Measurements from ENCODE around the gene IQCH. TPM values are rescaled to one million over a fixed set of nuclear protein-coding genes. Genes with fewer than 3 reads are reported as not detected.

IQCH gene
- total RNA-seq, 1 donor from 2014 or later, result 2.0 TPM

- peaks cover 13% of the 10 kb centered on the region for H3K4me1 Mint-ChIP-seq (ENCODE audit: unreplicated experiment)
- no peak overlapping the region for H3K4me3 Mint-ChIP-seq
- no peaks in the 10 kb centered on the region for H3K9me3 Mint-ChIP-seq
- no peak for TF ChIP-seq CTCF (conservative IDR thresholded peaks at IDR 0.05)
- no peak overlapping the region for H3K27ac Mint-ChIP-seq
- H3K27me3 Mint-ChIP-seq, result peaks cover 2% of the 10 kb centered on the region
- no peak for DNase-seq (ENCODE audit: extremely low spot score, unreplicated experiment)
- no peaks in the 10 kb centered on the region for H3K36me3 Mint-ChIP-seq
Measured at GRCh38 chr15:67506775-67507747, 252.5 kb downstream of the IQCH start.

GRCh38 chr15:67508407-67508806, 253.8 kb downstream of the IQCH start:
- H3K4me3 Mint-ChIP-seq, result no peak overlapping the region
- no peak for DNase-seq (ENCODE audit: extremely low spot score, unreplicated experiment)

GRCh38 chr15:67509918-67510317, 255.3 kb downstream of the IQCH start:
- Mint-ChIP-seq H3K27me3 (no peaks in the 10 kb centered on the region), H3K27ac (no peak overlapping the region), H3K9me3 (no peaks in the 10 kb centered on the region), H3K4me3 (no peak overlapping the region), H3K4me1 (ENCODE audit: unreplicated experiment) (peaks cover 13% of the 10 kb centered on the region), H3K36me3 (peaks cover 19% of the 10 kb centered on the region)
- TF ChIP-seq CTCF (conservative IDR thresholded peaks at IDR 0.05), result no peak
- DNase-seq (ENCODE audit: extremely low spot score, unreplicated experiment), result no peak

More at GRCh38 chr15:67508407-67508806, 253.8 kb downstream of the IQCH start:
- H3K27ac Mint-ChIP-seq, result no peak overlapping the region
- no peaks in the 10 kb centered on the region for H3K9me3 Mint-ChIP-seq
- TF ChIP-seq CTCF (conservative IDR thresholded peaks at IDR 0.05), result no peak
- no peaks in the 10 kb centered on the region for H3K27me3 Mint-ChIP-seq
- H3K4me1 Mint-ChIP-seq (ENCODE audit: unreplicated experiment), result peaks cover 13% of the 10 kb centered on the region
- H3K36me3 Mint-ChIP-seq, result peaks cover 10% of the 10 kb centered on the region

- peaks cover 19% of the 10 kb centered on the region for H3K36me3 Mint-ChIP-seq
- H3K27ac Mint-ChIP-seq, result no peak overlapping the region
- no peaks in the 10 kb centered on the region for H3K27me3 Mint-ChIP-seq
- DNase-seq (ENCODE audit: extremely low spot score, unreplicated experiment), result no peak
- no peak for TF ChIP-seq CTCF (conservative IDR thresholded peaks at IDR 0.05)
- no peaks in the 10 kb centered on the region for H3K9me3 Mint-ChIP-seq
- H3K4me3 Mint-ChIP-seq, result no peak overlapping the region
- peaks cover 13% of the 10 kb centered on the region for H3K4me1 Mint-ChIP-seq (ENCODE audit: unreplicated experiment)
Measured at GRCh38 chr15:67510597-67511190, 256.1 kb downstream of the IQCH start.

GRCh38 chr15:67511606-67512005, 257.0 kb downstream of the IQCH start:
- DNase-seq (ENCODE audit: extremely low spot score, unreplicated experiment), result no peak
- Mint-ChIP-seq H3K27ac (no peak overlapping the region), H3K4me1 (ENCODE audit: unreplicated experiment) (peaks cover 7% of the 10 kb centered on the region), H3K9me3 (no peaks in the 10 kb centered on the region), H3K27me3 (no peaks in the 10 kb centered on the region), H3K4me3 (no peak overlapping the region), H3K36me3 (peaks cover 19% of the 10 kb centered on the region)
- TF ChIP-seq CTCF (conservative IDR thresholded peaks at IDR 0.05), result no peak
